Adrenal gland (tissue), 12 donors: ENCODE results near the gene PSD2. TPM values are rescaled to one million over a fixed set of nuclear protein-coding genes. Genes with fewer than 3 reads are reported as not detected.

Experiments used
- DNase-seq, 7 donors: peaks; one replicate each; pipeline ENCODE4 v3.0.0-alpha.2; 2019 to 2020
- H3K27ac ChIP-seq, 5 donors: fragments of 200-600 bp; sonication (generic) in 4 of 5; 1 replicate in 3 of 5; 2 replicates in 2 of 5; pipeline versions ENCODE4 v1.5.1 to v1.8.0; 2016 to 2020; ENCODE audit warnings: mild to moderate bottlenecking in 1 of 5
- H3K27me3 ChIP-seq: fragments of 200-600 bp; 2 replicates; pipeline ENCODE4 v1.8.0; 2021
- H3K36me3 ChIP-seq, 2 donors: fragments of 200-600 bp; replicated peaks in 1 of 2; 1 replicate in 1 of 2; 2 replicates in 1 of 2; pipeline versions ENCODE4 v1.5.1 to v1.8.0; 2018 to 2022
- H3K4me1 ChIP-seq, 2 donors: fragments of 200-600 bp; replicated peaks in 1 of 2; 1 replicate in 1 of 2; 2 replicates in 1 of 2; pipeline versions ENCODE4 v1.5.1 to v1.8.0; 2018 to 2021
- H3K4me3 ChIP-seq, 4 donors: fragments of 200-600 bp; sonication (generic) in 3 of 4; one replicate each; pipeline ENCODE4 v1.5.1; 2016 to 2018
- H3K9me3 ChIP-seq, 3 donors: fragments of 200-600 bp; sonication (generic) in 1 of 3; replicated peaks in 1 of 3; 1 replicate in 2 of 3; 2 replicates in 1 of 3; pipeline versions ENCODE4 v1.5.1 to v1.8.0; 2016 to 2021
- CTCF ChIP-seq, 6 experiments: fragments of 450-650 bp in 4 of 6; fragments of 200-600 bp in 2 of 6; sonication (generic) in 1 of 6; IDR thresholded peaks; 1 replicate in 5 of 6; 2 replicates in 1 of 6; pipeline versions ENCODE4 v1.5.1 to v1.8.0; 2016 to 2021; ENCODE audit warnings: antibody characterized with exemption in 6 of 6, mild to moderate bottlenecking in 2 of 6, moderate library complexity in 1 of 6
- POLR2A ChIP-seq, 2 donors: fragments of 450-650 bp; IDR thresholded peaks; one replicate each; pipeline ENCODE4 v1.6.1; 2017; ENCODE audit warnings: antibody characterized with exemption in 2 of 2, mild to moderate bottlenecking in 2 of 2, moderate library complexity in 1 of 2
- WGBS, 4 donors: extraction: QIAGEN DNeasy Blood & Tissue Kit in 2 of 4; methylation state at CpG; one replicate each; pipeline versions ENCODE4 v1.1.5 to v1.1.7; 2013 to 2017; 5-methylcytosine and 5-hydroxymethylcytosine counted together
- intact Hi-C, 2 donors: fragments of 100-400 bp; cut with DNase I; formaldehyde crosslinking; loops; one replicate each; pipeline versions ENCODE4 v1.14.1 to v1.15.0; 2022 to 2023
- polyA plus RNA-seq, 3 donors: library from polyadenylated mRNA; stranded (reverse); fragments of 200-250 nt in 2 of 3; fragments of 350-450 nt in 1 of 3; fragmentation: Illumina TruSeq in 1 of 3; extraction: RNeasy Lipid Tissue Mini Kit (QIAGEN cat#74804) in 1 of 3; gene quantifications; one replicate each; pipeline ENCODE4 v1.2.3, GENCODE V29; 2013 to 2014
- total RNA-seq, 9 donors: library from RNA; depleted of rRNA in 4 of 9; stranded (reverse); fragments of >200 nt in 4 of 9; fragments of 120-200 nt in 1 of 9; fragmentation: NEBNext Ultra II Directional in 1 of 9; extraction: Animal tissue kit (Norgen Biotek cat#: 25700) in 1 of 9; gene quantifications; one replicate each; pipeline versions ENCODE4 v1.1.0 to v1.2.4, GENCODE V29; 2013 to 2023
- donor health status: healthy with polysubstance abuse.
- donor health status: Bipolar disorder and iron deficiency.
- donor health status: DM: yes; HTN: yes; CAD: no.
- donor health status: DM: no; HTN: no; CAD: no.
- donor health status: DM: no; HTN: no; CAD: no.
- donor health status: DM: yes; HTN: yes; CAD: no.

The PSD2 gene
- total and polyA plus RNA-seq, 12 donors = 0.11 to 0.46 (median 0.24) TPM; not detected in 5

GRCh38 chr5:139850423-139851016 is 54.9 kb downstream of the PSD2 start:
- 36 to 63% (median 58%) methylated on average over 3 of the region's 3 CpGs for WGBS, 4 donors
- TF ChIP-seq CTCF (IDR thresholded peaks at IDR 0.05) (no peak), POLR2A (IDR thresholded peaks at IDR 0.05) (no peak)
- Histone ChIP-seq H3K36me3 (peaks cover 0 to 12% of the 10 kb centered on the region in 2 donors), H3K9me3 (no peaks in the 10 kb centered on the region), H3K27me3 (no peaks in the 10 kb centered on the region), H3K4me3 (no peak overlapping the region), H3K27ac (no peak overlapping the region), H3K4me1 (no peaks in the 10 kb centered on the region)
- intact Hi-C loops = no loop called here
- peak in 6 of 7 donors; percentile 28 to 73 (median 45) for DNase-seq

GRCh38 chr5:139851558-139851957 is 56.0 kb downstream of the PSD2 start:
- Histone ChIP-seq H3K4me1 (no peaks in the 10 kb centered on the region), H3K27me3 (no peaks in the 10 kb centered on the region), H3K4me3 (no peak overlapping the region), H3K36me3 (peaks cover 0 to 12% of the 10 kb centered on the region in 2 donors), H3K9me3 (no peaks in the 10 kb centered on the region), H3K27ac (no peak overlapping the region)
- TF ChIP-seq CTCF (IDR thresholded peaks at IDR 0.05) (no peak), POLR2A (IDR thresholded peaks at IDR 0.05) (no peak)
- no peak for DNase-seq
- 93 to 97% (median 94%) methylated on average over 8 to 19 of the region's 19 CpGs for WGBS, 4 donors
- intact Hi-C loops = no loop called here

- no peak overlapping the region for H3K4me3 ChIP-seq
- no peaks in the 10 kb centered on the region for H3K27me3 ChIP-seq
- no peaks in the 10 kb centered on the region for H3K9me3 ChIP-seq
- 93 to 95% (median 95%) methylated on average over 3 to 8 of the region's 8 CpGs for WGBS, 4 donors
- no peaks in the 10 kb centered on the region for H3K4me1 ChIP-seq
- peaks cover 0 to 12% of the 10 kb centered on the region in 2 donors for H3K36me3 ChIP-seq
- DNase-seq = no peak
- no peak for TF ChIP-seq POLR2A (IDR thresholded peaks at IDR 0.05)
- TF ChIP-seq CTCF (IDR thresholded peaks at IDR 0.05) = no peak
- no peak overlapping the region for H3K27ac ChIP-seq
- intact Hi-C loops = no loop called here
Observed at GRCh38 chr5:139852696-139853095, 57.1 kb downstream of the PSD2 start.

GRCh38 chr5:139854029-139854605 is 58.5 kb downstream of the PSD2 start:
- Histone ChIP-seq H3K36me3 (peaks cover 0 to 12% of the 10 kb centered on the region in 2 donors), H3K27me3 (no peaks in the 10 kb centered on the region), H3K4me3 (no peak overlapping the region), H3K9me3 (no peaks in the 10 kb centered on the region), H3K4me1 (no peaks in the 10 kb centered on the region), H3K27ac (no peak overlapping the region)
- TF ChIP-seq CTCF (IDR thresholded peaks at IDR 0.05) = no peak
- no peak for TF ChIP-seq POLR2A (IDR thresholded peaks at IDR 0.05)
- WGBS, 4 donors = 95 to 98% (median 97%) methylated on average over 7 of the region's 7 CpGs
- intact Hi-C loops = no loop called here
- DNase-seq = no peak
